ENCODE data around the gene PIGB. TPM values are rescaled to one million over a fixed set of nuclear protein-coding genes. Genes with fewer than 3 reads are reported as not detected.

Gene PIGB
- total and polyA plus RNA-seq, 2 of the 8 experiments (the other 6 are each of a cell fraction or from before 2014, with no cell fraction given): 4.3 to 11.7 TPM

GRCh38 chr15:55277116-55277564, 41.9 kb upstream of the PIGB start:
- H2BK12ac ChIP-seq (ENCODE audit: low read depth, low read length): no peak overlapping the region
- H4K20me1 ChIP-seq (replicated peaks in 1 of 2; ENCODE audit: control insufficient read depth in 1 of 2, insufficient read depth in 2 of 2, low read length in 2 of 2): no peaks in the 10 kb centered on the region
- H4K5ac ChIP-seq (ENCODE audit: insufficient read length, low read depth, low read length): no peak overlapping the region
- H3K27ac ChIP-seq (ENCODE audit: low read depth, low read length): no peak overlapping the region
- H3K27me3 ChIP-seq (replicated peaks in 1 of 4; ENCODE audit: control insufficient read depth in 3 of 4, extremely low read depth in 1 of 4, insufficient read depth in 3 of 4, low read length in 3 of 4): no peaks in the 10 kb centered on the region
- H3K4me1 ChIP-seq (replicated peaks in 1 of 4; ENCODE audit: control insufficient read depth in 3 of 4, insufficient read depth in 4 of 4, low read length in 3 of 4): no peaks in the 10 kb centered on the region
- no peak overlapping the region for H2BK20ac ChIP-seq (ENCODE audit: low read length)
- no peak overlapping the region for H3K4me3 ChIP-seq (ENCODE audit: extremely low read depth in 1 of 4, insufficient read depth in 2 of 4, low read depth in 3 of 4, low read length in 4 of 4)
- H2AFZ ChIP-seq (ENCODE audit: low read length): no peak overlapping the region
- no peak overlapping the region for H2AK5ac ChIP-seq (ENCODE audit: low read depth, low read length)
- no peak overlapping the region for H2BK15ac ChIP-seq (ENCODE audit: low read length)
- no peak overlapping the region for H2BK120ac ChIP-seq (replicated peaks; ENCODE audit: low read depth, low read length)
- H3K56ac ChIP-seq (replicated peaks; ENCODE audit: insufficient read length, low read depth, low read length): no peak overlapping the region
- ChIA-PET POLR2A (ENCODE audit: partially characterized antibody) (no interaction called here), CTCF (ENCODE audit: partially characterized antibody) (interaction anchor here (1.2 kb wide), 1 partner anchor 50 kb away, joined by 3 read pairs; no protein-coding TSS in a partner anchor)
- H3K4ac ChIP-seq (replicated peaks; ENCODE audit: insufficient read length, low read depth, low read length): no peak overlapping the region
- H3K79me1 ChIP-seq (ENCODE audit: low read depth, low read length): no peaks in the 10 kb centered on the region
- H3K18ac ChIP-seq (ENCODE audit: extremely low read depth, low read length): no peak overlapping the region
- no peaks in the 10 kb centered on the region for H3K36me3 ChIP-seq (ENCODE audit: control insufficient read depth in 2 of 4, insufficient read depth in 4 of 4, low read length in 3 of 4)
- H4K91ac ChIP-seq (replicated peaks; ENCODE audit: insufficient read length, low read length): no peak overlapping the region
- FAIRE-seq: no peak
- H3K23ac ChIP-seq (ENCODE audit: insufficient read length): no peak overlapping the region
- no peak overlapping the region for H3K14ac ChIP-seq (ENCODE audit: insufficient read length)
- no peak overlapping the region; a peak in 1 of 7 replicates for H3K9ac ChIP-seq (replicated peaks in 1 of 4; ENCODE audit: extremely low read depth in 1 of 4, low read depth in 3 of 4, low read length in 3 of 4)
- no peaks in the 10 kb centered on the region for H3K79me2 ChIP-seq (ENCODE audit: control insufficient read depth in 1 of 2, insufficient read depth in 2 of 2, low read length in 2 of 2)
- 88% methylated on average over 7 of the region's 7 CpGs; no CpG with 5 or more reads in 1 of the 2 experiments for WGBS, 2 experiments (ENCODE audit: extremely low coverage in 1 of 2, insufficient coverage in 1 of 2, insufficient read length in 1 of 2, insufficient replicate concordance in 2 of 2, low coverage in 1 of 2, low lambda C conversion rate in 2 of 2, missing lambda C conversion rate in 1 of 2)
- no peak for DNase-seq (ENCODE audit: low read depth in 1 of 2, low spot score in 2 of 2)
- H4K8ac ChIP-seq (ENCODE audit: extremely low read depth, insufficient read depth, low read length): no peak overlapping the region
- no peaks in the 10 kb centered on the region; a peak in 1 of 4 replicates for H3K9me3 ChIP-seq (ENCODE audit: insufficient read depth in 2 of 2, low read depth in 1 of 2, low read length in 1 of 2)
- no peak overlapping the region for H3K4me2 ChIP-seq (ENCODE audit: insufficient read depth in 1 of 2, low read depth in 2 of 2, low read length in 2 of 2)
- TF ChIP-seq CBX5 (IDR thresholded peaks at IDR 0.05; ENCODE audit: low read depth, low read length) (no peak), SP2 (IDR thresholded peaks at IDR 0.05; ENCODE audit: low read length) (no peak)
- H3K23me2 ChIP-seq (ENCODE audit: low read depth, low read length): no peaks in the 10 kb centered on the region
- H2BK5ac ChIP-seq (ENCODE audit: low read depth, low read length): no peak overlapping the region

Data from H1 (cell line).